NCI-H82 (cell line): ENCODE data around the gene STK33.

Source experiments
- DNase-seq: peaks from one replicate; lab custom pipeline; 2025; lab: John Stamatoyannopoulos, UW

STK33 gene

GRCh38 chr11:8356216-8356615, 237.8 kb downstream of the STK33 start:
- DNase-seq = no peak

GRCh38 chr11:8355416-8355742, 238.6 kb downstream of the STK33 start:
- DNase-seq = no peak

GRCh38 chr11:8354622-8355415, 239.2 kb downstream of the STK33 start:
- peak; percentile 62 for DNase-seq

DNA sequence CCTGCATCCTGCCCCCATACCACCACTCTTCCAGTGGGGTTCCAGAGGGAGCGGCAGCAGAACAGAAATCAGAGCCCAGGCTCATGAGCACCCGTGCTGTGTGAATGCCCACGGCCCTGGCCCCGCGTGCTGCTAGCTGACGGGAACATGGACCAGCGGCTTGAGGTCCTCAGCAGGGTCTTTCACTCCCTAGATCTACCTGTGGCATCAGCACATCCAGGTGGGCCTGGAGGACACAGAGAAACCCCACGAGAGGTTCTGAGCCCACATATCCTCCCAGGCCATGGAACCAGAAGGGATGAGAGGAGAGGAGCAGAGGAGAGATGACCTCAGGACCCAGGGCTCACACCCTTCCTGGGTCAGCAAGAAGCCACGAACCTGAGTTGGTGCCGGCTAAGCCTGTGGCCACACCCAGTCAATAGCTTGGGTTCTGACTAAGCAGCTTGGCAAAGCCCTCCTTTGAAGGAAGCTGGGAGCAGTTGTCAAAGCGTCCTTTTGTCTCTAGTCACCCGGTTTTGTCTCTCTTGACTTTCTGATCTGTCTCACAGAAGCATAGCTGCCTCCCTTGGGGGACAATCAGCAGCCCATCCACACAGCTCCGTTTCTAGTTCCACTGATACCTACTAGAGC, 241.0 kb downstream of the STK33 start:
- no peak for DNase-seq

DNA sequence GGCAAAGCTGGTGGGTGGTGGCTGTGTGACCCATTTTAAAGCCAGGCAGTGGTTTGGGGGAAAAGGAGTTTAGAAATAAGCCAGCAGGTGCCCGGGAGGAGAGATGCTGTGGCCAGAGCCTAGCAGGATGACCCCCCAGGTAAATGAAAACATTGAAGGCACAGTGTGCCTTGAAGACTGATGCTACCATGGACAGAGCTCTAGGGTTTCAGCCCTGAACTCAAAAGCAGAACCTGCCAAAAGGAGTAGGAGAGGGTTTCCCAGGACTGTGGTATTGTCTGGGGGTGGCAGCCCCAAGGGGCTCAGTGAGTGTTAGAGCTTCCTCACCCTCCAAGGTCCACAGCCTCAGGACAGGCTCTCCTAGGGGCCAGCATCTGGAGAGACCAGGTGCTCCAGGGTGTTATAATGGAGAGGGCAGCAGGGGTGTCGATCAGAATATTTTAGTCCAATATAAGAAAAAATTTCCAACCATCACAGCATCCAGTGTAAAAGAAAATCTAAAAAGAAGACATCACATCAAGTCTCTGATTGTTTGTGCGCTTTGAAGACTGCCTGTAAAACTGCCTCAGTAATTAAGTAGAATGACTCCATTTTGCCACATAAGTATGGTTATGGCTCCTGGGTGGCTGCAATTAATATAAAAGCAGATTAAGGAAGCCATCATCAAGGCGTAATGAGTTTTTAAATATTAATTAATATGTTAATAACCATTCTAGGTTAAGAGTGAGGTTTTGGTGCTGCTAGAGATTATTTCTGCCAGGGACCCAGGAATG, 241.7 kb downstream of the STK33 start:
- DNase-seq = no peak

DNA sequence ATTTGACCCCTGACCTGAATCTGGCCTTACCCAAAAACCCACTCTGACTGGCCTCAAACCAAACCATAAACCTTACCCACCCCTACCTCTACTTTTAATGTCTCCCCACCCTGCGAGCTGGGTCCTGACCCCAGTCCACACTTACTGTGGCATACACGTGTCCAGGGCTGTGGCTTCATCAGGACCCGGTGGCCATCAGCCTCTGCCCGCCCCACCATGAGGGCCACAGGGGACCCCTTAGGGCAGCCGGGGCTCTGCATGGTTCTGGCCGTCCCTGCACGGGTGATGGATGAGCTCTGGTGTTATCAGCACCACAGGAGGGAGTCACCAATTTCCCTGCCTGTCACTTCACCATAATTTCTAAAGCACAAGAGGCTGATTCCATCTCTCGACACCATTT, 242.8 kb downstream of the STK33 start:
- DNase-seq = no peak

GRCh38 chr11:8347978-8348377, 246.1 kb downstream of the STK33 start:
- DNase-seq = no peak

DNA sequence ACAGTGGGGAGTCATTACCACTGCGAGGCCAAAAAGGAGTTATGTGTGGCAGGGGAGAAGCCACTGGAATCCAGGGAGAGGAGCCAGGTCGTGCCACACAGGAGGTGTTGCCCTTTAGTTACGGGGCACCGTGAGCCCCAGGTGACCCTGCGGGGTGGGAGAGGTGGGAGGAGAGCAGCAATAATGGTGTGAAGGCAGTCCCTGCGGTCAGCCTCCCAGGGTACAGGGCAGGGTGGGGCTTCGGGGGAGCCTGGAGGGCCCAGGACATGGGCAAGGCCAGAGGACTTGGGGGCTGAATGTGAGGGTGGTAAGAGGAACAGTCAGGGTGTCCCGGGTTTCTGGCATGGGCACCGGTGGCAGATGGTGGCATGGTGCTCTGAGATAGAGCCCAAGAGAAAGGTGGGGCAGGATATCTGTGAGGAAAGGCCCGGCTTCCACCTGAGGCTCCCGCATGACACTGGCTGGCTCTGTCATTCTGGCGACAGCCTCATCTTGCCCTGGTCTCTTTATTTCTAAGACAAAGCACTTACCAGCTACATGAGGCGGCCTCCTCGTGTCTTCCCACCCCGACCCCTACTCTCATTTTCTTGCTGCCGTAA, 247.8 kb downstream of the STK33 start:
- DNase-seq = no peak

GRCh38 chr11:8345179-8345578, 248.8 kb downstream of the STK33 start:
- no peak for DNase-seq

DNA sequence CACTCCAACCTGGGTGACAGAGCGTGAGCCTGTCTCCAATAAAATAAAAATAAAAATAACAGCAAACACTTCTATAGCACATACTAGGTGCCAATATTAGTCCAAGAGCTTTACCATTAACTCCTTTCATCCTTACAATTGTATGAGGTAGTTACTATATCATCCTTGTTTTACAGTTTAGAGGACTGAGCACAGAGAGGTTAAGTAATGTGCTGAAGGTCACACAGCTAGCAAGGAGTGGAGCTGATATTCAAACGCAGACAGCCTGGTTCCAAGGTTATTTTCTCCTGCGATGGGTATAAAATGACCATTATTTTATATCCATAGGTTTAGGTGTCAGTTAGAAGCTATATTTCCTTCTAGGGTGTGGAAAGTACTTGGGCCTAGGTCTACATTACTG, 249.7 kb downstream of the STK33 start:
- DNase-seq = no peak

- DNase-seq = no peak
Observed at GRCh38 chr11:8342821-8343681, 251.0 kb downstream of the STK33 start.

- no peak for DNase-seq
Observed at GRCh38 chr11:8341996-8342395, 252.0 kb downstream of the STK33 start.
